Adrenal gland (tissue), 5 donors: ENCODE measurements around the gene FNDC1.

Experiments used
- POLR2A ChIP-seq, 2 donors: fragments of 450-650 bp; IDR thresholded peaks; one replicate each; pipeline ENCODE4 v1.6.1; 2017; ENCODE audit warnings: antibody characterized with exemption in 2 of 2, mild to moderate bottlenecking in 2 of 2, moderate library complexity in 1 of 2
- TF ChIP-seq, protein P1 (sequence below), 6 experiments: fragments of 450-650 bp in 4 of 6; fragments of 200-600 bp in 2 of 6; sonication (generic) in 1 of 6; IDR thresholded peaks; 1 replicate in 5 of 6; 2 replicates in 1 of 6; pipeline versions ENCODE4 v1.5.1 to v1.8.0; 2016 to 2021; ENCODE audit warnings: antibody characterized with exemption in 6 of 6, mild to moderate bottlenecking in 2 of 6, moderate library complexity in 1 of 6
- donor health status: DM: no; HTN: no; CAD: no.

DNA sequence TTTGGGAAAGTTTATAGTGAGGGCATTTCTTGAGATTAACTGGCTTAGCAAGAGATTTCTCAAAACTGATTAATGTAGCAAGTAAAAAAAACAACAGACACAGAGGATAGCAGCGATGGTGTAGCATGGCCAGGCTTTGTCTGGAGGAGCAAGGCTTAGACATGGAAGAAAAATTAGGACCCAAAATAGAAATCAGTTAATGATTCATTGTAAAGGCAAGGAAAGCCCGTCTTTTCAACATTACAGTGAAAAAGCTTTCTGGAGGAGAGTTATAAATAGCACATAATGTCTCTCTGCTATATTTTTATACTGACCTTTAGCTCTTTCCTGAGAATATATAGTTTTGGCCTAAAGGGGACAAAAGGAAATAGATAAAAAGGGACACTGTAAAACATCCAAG lies 45.1 kb downstream of the FNDC1 start:
- TF ChIP-seq, protein P1, sequence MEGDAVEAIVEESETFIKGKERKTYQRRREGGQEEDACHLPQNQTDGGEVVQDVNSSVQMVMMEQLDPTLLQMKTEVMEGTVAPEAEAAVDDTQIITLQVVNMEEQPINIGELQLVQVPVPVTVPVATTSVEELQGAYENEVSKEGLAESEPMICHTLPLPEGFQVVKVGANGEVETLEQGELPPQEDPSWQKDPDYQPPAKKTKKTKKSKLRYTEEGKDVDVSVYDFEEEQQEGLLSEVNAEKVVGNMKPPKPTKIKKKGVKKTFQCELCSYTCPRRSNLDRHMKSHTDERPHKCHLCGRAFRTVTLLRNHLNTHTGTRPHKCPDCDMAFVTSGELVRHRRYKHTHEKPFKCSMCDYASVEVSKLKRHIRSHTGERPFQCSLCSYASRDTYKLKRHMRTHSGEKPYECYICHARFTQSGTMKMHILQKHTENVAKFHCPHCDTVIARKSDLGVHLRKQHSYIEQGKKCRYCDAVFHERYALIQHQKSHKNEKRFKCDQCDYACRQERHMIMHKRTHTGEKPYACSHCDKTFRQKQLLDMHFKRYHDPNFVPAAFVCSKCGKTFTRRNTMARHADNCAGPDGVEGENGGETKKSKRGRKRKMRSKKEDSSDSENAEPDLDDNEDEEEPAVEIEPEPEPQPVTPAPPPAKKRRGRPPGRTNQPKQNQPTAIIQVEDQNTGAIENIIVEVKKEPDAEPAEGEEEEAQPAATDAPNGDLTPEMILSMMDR (IDR thresholded peaks at IDR 0.05) = no peak
- no peak for TF ChIP-seq POLR2A (IDR thresholded peaks at IDR 0.05)
